HepG2 (cell line): ENCODE measurements around the gene POLR2B. TPM values are rescaled to one million over a fixed set of nuclear protein-coding genes. Genes with fewer than 3 reads are reported as not detected.

ENCODE experiments used
- HNRNPH1 ChIP-seq: fragments of 200-400 bp; formaldehyde crosslinking; optimal IDR thresholded peaks from 2 replicates; pipeline ENCODE3; 2017; ENCODE audit warnings: mild to moderate bottlenecking, low read depth, low read length
- MIXL1 ChIP-seq: IDR thresholded peaks from 2 replicates; pipeline ENCODE4 v1.6.1; 2016
- XBP1 ChIP-seq: sonication (generic); formaldehyde crosslinking; IDR thresholded peaks from 2 replicates; pipeline ENCODE4 v1.5.0; 2020; ENCODE audit warnings: missing genetic modification reagents
- ZBTB20 ChIP-seq: sonication (generic); formaldehyde crosslinking; IDR thresholded peaks from 2 replicates; pipeline ENCODE4 v1.8.1; 2023; ENCODE audit warnings: missing genetic modification reagents, low read depth, mild to moderate bottlenecking, borderline replicate concordance
- ZNF562 ChIP-seq: sonication (generic); formaldehyde crosslinking; IDR thresholded peaks from 2 replicates; pipeline ENCODE4 v1.8.0; 2022; ENCODE audit warnings: missing genetic modification reagents, borderline replicate concordance
- polyA plus RNA-seq, 8 experiments: library from polyadenylated mRNA; depleted of rRNA in 3 of 8; stranded (reverse) in 7 of 8; unstranded in 1 of 8; fragments of >200 nt; fragmentation: Illumina TruSeq in 4 of 8; extraction: Trizol in 4 of 8; gene quantifications; 2 replicates each; pipeline versions ENCODE4 v1.2.1 to v1.2.3, GENCODE V29; 2011 to 2016; ENCODE audit warnings: low read depth in 4 of 8, missing spikeins in 1 of 8, mixed read lengths in 1 of 8; ENCODE audit not compliant: insufficient read depth in 1 of 8
- total RNA-seq, 5 experiments: library from RNA; depleted of rRNA; stranded (reverse); fragments of >200 nt; fragmentation: Illumina TruSeq; extraction: Trizol; gene quantifications; 2 replicates each; pipeline ENCODE4 v1.2.3, GENCODE V29; 2016; ENCODE audit warnings: low read depth in 1 of 5
- TF ChIP-seq, protein P1 (sequence below): sonication (generic); formaldehyde crosslinking; IDR thresholded peaks from 2 replicates; pipeline ENCODE4 v1.4.0; 2020; ENCODE audit warnings: missing genetic modification reagents
- TF ChIP-seq, protein P2 (sequence below): sonication (generic); formaldehyde crosslinking; IDR thresholded peaks from 2 replicates; pipeline ENCODE4 v1.4.0; 2020; ENCODE audit warnings: missing genetic modification reagents
- TF ChIP-seq, protein P3 (sequence below): sonication (generic); formaldehyde crosslinking; IDR thresholded peaks from 2 replicates; pipeline ENCODE4 v1.5.0; 2020; ENCODE audit warnings: mild to moderate bottlenecking, missing genetic modification reagents, borderline replicate concordance

Gene POLR2B
- total and polyA plus RNA-seq, 2 of the 13 experiments (the other 11 are each of a cell fraction or from before 2014, with no cell fraction given): 70.6 to 116 TPM

DNA sequence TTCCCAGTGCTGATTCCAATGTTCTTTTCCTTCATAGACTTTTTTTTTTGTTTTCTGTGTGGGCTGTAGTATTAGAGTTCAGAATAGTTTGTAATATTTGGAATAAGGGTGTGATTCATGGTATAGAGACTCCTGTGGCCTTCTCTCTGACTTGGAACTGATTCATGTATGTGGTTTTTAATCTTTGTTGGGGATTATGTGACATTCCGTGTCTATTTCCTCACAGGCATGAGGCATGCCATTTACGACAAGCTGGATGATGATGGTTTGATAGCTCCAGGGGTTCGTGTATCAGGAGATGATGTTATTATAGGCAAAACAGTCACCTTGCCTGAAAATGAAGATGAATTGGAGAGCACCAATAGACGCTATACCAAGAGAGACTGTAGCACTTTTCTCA, 44.4 kb downstream of the POLR2B start (continued):
- TF ChIP-seq HNRNPH1: no peak
- TF ChIP-seq, protein P1, sequence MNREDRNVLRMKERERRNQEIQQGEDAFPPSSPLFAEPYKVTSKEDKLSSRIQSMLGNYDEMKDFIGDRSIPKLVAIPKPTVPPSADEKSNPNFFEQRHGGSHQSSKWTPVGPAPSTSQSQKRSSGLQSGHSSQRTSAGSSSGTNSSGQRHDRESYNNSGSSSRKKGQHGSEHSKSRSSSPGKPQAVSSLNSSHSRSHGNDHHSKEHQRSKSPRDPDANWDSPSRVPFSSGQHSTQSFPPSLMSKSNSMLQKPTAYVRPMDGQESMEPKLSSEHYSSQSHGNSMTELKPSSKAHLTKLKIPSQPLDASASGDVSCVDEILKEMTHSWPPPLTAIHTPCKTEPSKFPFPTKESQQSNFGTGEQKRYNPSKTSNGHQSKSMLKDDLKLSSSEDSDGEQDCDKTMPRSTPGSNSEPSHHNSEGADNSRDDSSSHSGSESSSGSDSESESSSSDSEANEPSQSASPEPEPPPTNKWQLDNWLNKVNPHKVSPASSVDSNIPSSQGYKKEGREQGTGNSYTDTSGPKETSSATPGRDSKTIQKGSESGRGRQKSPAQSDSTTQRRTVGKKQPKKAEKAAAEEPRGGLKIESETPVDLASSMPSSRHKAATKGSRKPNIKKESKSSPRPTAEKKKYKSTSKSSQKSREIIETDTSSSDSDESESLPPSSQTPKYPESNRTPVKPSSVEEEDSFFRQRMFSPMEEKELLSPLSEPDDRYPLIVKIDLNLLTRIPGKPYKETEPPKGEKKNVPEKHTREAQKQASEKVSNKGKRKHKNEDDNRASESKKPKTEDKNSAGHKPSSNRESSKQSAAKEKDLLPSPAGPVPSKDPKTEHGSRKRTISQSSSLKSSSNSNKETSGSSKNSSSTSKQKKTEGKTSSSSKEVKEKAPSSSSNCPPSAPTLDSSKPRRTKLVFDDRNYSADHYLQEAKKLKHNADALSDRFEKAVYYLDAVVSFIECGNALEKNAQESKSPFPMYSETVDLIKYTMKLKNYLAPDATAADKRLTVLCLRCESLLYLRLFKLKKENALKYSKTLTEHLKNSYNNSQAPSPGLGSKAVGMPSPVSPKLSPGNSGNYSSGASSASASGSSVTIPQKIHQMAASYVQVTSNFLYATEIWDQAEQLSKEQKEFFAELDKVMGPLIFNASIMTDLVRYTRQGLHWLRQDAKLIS (CRISPR knock-in tag): no peak
- TF ChIP-seq, protein P2, sequence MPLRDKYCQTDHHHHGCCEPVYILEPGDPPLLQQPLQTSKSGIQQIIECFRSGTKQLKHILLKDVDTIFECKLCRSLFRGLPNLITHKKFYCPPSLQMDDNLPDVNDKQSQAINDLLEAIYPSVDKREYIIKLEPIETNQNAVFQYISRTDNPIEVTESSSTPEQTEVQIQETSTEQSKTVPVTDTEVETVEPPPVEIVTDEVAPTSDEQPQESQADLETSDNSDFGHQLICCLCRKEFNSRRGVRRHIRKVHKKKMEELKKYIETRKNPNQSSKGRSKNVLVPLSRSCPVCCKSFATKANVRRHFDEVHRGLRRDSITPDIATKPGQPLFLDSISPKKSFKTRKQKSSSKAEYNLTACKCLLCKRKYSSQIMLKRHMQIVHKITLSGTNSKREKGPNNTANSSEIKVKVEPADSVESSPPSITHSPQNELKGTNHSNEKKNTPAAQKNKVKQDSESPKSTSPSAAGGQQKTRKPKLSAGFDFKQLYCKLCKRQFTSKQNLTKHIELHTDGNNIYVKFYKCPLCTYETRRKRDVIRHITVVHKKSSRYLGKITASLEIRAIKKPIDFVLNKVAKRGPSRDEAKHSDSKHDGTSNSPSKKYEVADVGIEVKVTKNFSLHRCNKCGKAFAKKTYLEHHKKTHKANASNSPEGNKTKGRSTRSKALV (CRISPR knock-in tag): no peak
- no peak for TF ChIP-seq ZBTB20 (CRISPR knock-in tag)
- TF ChIP-seq XBP1 (CRISPR knock-in tag): no peak
- no peak for TF ChIP-seq MIXL1 (CRISPR knock-in tag)
- TF ChIP-seq, protein P3, sequence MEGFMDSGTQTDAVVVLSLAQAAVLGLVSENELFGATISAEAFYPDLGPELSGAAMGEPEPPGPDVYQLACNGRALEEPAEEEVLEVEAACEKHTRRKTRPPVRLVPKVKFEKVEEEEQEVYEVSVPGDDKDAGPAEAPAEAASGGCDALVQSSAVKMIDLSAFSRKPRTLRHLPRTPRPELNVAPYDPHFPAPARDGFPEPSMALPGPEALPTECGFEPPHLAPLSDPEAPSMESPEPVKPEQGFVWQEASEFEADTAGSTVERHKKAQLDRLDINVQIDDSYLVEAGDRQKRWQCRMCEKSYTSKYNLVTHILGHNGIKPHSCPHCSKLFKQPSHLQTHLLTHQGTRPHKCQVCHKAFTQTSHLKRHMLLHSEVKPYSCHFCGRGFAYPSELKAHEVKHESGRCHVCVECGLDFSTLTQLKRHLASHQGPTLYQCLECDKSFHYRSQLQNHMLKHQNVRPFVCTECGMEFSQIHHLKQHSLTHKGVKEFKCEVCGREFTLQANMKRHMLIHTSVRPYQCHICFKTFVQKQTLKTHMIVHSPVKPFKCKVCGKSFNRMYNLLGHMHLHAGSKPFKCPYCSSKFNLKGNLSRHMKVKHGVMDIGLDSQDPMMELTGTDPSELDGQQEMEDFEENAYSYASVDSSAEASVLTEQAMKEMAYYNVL (CRISPR knock-in tag): no peak
- no peak for TF ChIP-seq ZNF562 (CRISPR knock-in tag)
- TF ChIP-seq, all 625 proteins: peak for 0
